SU-DHL-6 (cell line): Measurements from ENCODE around the gene ADSS1.

Experiments
- H2AFZ ChIP-seq: fragments of 200-600 bp; sonication (generic); 2 replicates; pipeline ENCODE4 v1.6.1; 2014; ENCODE audit warnings: low read depth, mild to moderate bottlenecking, moderate library complexity, mixed read lengths, antibody characterized with exemption, low read length; ENCODE audit not compliant: severe bottlenecking
- H3F3A ChIP-seq: fragments of 200-600 bp; shearing (Covaris generic); 2 replicates; pipeline ENCODE4 v1.6.0; 2016; ENCODE audit warnings: antibody characterized with exemption, mild to moderate bottlenecking; ENCODE audit not compliant: insufficient read depth
- H3K27ac ChIP-seq: fragments of 200-600 bp; sonication (generic); 2 replicates; pipeline ENCODE4 v1.5.1; 2016; ENCODE audit warnings: low read depth, mild to moderate bottlenecking, low read length, moderate library complexity, mixed read lengths
- H3K27me3 ChIP-seq: fragments of 200-600 bp; sonication (generic), shearing (Covaris generic); 2 replicates; pipeline ENCODE4 v1.6.0; 2014; ENCODE audit warnings: mild to moderate bottlenecking, low read length
- H3K36me3 ChIP-seq: fragments of 200-600 bp; sonication (generic); 2 replicates; pipeline ENCODE4 v1.6.1; 2014; ENCODE audit warnings: mild to moderate bottlenecking, low read length, mixed read lengths
- H3K4me2 ChIP-seq: fragments of 300-600, 200-600 bp; shearing (Covaris generic), sonication (generic); 2 replicates; pipeline ENCODE4 v1.6.0; 2014; ENCODE audit warnings: low read length, low read depth, mild to moderate bottlenecking; ENCODE audit not compliant: poor library complexity, severe bottlenecking
- H3K4me3 ChIP-seq: fragments of 200-600 bp; sonication (generic); 2 replicates; pipeline ENCODE4 v1.5.1; 2014; ENCODE audit warnings: antibody characterized with exemption, low read length, mild to moderate bottlenecking, mixed read lengths; ENCODE audit not compliant: insufficient read depth, poor library complexity, severe bottlenecking
- H3K79me2 ChIP-seq: fragments of 200-600 bp; sonication (generic); 2 replicates; pipeline ENCODE4 v1.6.1; 2014; ENCODE audit warnings: mild to moderate bottlenecking, low read length, moderate library complexity; ENCODE audit not compliant: insufficient read depth
- H3K9ac ChIP-seq: fragments of 200-600 bp; sonication (generic); 2 replicates; pipeline ENCODE4 v1.7.0; 2014; ENCODE audit warnings: mild to moderate bottlenecking, low read length
- H3K9me2 ChIP-seq: fragments of 200-600 bp; sonication (generic); replicated peaks from 2 replicates; pipeline ENCODE4 v1.6.1; 2014; ENCODE audit warnings: low read length; ENCODE audit not compliant: insufficient read depth
- H3K9me3 ChIP-seq: fragments of 200-600 bp; sonication (generic); 2 replicates; pipeline ENCODE4 v1.6.1; 2014; ENCODE audit warnings: low read length, mixed read lengths; ENCODE audit not compliant: insufficient read depth
- H4K20me1 ChIP-seq: fragments of 200-600 bp; sonication (generic); 2 replicates; pipeline ENCODE4 v1.6.1; 2014; ENCODE audit warnings: low read depth, mild to moderate bottlenecking, antibody characterized with exemption, low read length, moderate library complexity, mixed read lengths
- CTCF ChIP-seq: fragments of 200-600 bp; sonication (generic); IDR thresholded peaks from one replicate; pipeline ENCODE4 v1.5.1; 2017; ENCODE audit warnings: antibody characterized with exemption, mild to moderate bottlenecking, low read length, moderate library complexity; ENCODE audit not compliant: insufficient read depth, poor library complexity, severe bottlenecking
- EZH2phosphoT487 ChIP-seq: fragments of 200-600 bp; sonication (generic), shearing (Covaris generic); conservative IDR thresholded peaks from 2 replicates; pipeline ENCODE4 v1.6.1; 2018; ENCODE audit warnings: mild to moderate bottlenecking, antibody characterized with exemption, low read length, moderate library complexity, mixed read lengths

Gene ADSS1

DNA sequence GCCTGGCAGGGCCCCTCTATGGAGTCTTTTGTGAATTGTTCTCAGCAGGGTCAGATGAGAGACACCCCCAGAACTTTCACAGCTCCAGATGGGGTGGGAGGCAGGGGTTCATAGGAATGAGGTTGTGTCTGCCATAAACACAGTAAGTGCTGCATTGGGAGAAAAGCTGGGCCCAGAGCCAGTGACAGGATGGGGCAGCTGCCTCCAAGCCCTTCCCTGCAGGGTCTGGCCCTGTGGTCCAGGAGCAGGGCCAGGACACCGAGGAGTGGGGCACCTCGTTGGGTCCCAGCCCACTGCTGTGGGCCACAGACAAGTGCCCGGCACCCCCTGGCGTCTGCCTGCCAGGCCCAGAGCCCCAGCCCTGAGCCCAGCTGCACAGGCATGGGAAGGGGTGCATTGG, 21.4 kb upstream of the ADSS1 start:
- H4K20me1 ChIP-seq, result no peaks in the 10 kb centered on the region
- H3K79me2 ChIP-seq, result no peaks in the 10 kb centered on the region
- H3K27ac ChIP-seq, result no peak overlapping the region
- H3K36me3 ChIP-seq, result no peaks in the 10 kb centered on the region
- H3F3A ChIP-seq, result no peaks in the 10 kb centered on the region
- no peak for TF ChIP-seq EZH2phosphoT487
- TF ChIP-seq CTCF, result no peak
- no peak overlapping the region for H3K4me3 ChIP-seq
- no peaks in the 10 kb centered on the region for H3K9me3 ChIP-seq
- no peak overlapping the region for H3K9ac ChIP-seq
- no peaks in the 10 kb centered on the region for H3K9me2 ChIP-seq
- H3K4me2 ChIP-seq, result no peak overlapping the region
- no peaks in the 10 kb centered on the region for H3K27me3 ChIP-seq
- H2AFZ ChIP-seq, result no peak overlapping the region

DNA sequence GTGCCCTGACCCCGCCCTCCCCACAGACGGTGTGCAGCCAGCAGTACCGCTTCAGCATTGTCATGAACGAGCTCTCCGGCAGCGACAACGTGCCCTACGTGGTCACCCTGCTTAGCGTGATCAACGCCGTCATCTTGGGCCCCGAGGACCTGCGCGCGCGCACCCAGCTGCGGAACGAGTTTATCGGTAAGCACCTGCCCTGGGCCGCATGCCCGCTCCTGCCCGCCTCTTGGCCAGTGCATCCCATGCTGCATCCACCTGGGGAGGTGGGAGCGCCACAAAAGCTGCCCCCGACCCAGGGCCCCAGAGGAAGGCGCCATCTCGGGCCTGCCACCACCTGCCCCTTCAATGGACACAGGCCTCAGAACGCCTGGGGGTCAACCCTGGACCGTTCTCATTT, 20.8 kb upstream of the ADSS1 start:
- no peak overlapping the region for H3K27ac ChIP-seq
- H3K27me3 ChIP-seq, result no peaks in the 10 kb centered on the region
- H2AFZ ChIP-seq, result no peak overlapping the region
- no peaks in the 10 kb centered on the region for H4K20me1 ChIP-seq
- no peaks in the 10 kb centered on the region for H3K9me3 ChIP-seq
- no peaks in the 10 kb centered on the region for H3F3A ChIP-seq
- no peaks in the 10 kb centered on the region for H3K36me3 ChIP-seq
- no peak overlapping the region for H3K4me3 ChIP-seq
- H3K9ac ChIP-seq, result no peak overlapping the region
- H3K4me2 ChIP-seq, result no peak overlapping the region
- no peaks in the 10 kb centered on the region for H3K9me2 ChIP-seq
- TF ChIP-seq CTCF, result no peak
- TF ChIP-seq EZH2phosphoT487, result no peak
- no peaks in the 10 kb centered on the region for H3K79me2 ChIP-seq

- Histone ChIP-seq H3K4me2 (no peak overlapping the region), H4K20me1 (no peaks in the 10 kb centered on the region), H3K9ac (no peak overlapping the region), H3K27ac (no peak overlapping the region), H3K4me3 (no peak overlapping the region), H3K9me2 (no peaks in the 10 kb centered on the region), H3F3A (no peaks in the 10 kb centered on the region), H3K36me3 (no peaks in the 10 kb centered on the region), H3K27me3 (no peaks in the 10 kb centered on the region), H3K9me3 (no peaks in the 10 kb centered on the region), H3K79me2 (no peaks in the 10 kb centered on the region), H2AFZ (no peak overlapping the region)
- no peak for TF ChIP-seq EZH2phosphoT487
- no peak for TF ChIP-seq CTCF
These were observed 19.8 kb upstream of the ADSS1 start for GRCh38 chr14:104704252-104704651.
